GM12878 (cell line): ENCODE data around the gene ADGRD1. TPM values are rescaled to one million over a fixed set of nuclear protein-coding genes. Genes with fewer than 3 reads are reported as not detected.

ENCODE experiments used
- ATAC-seq: fragments of 200-7000 bp; cut with Tn5 transposase; 3 replicates; pipeline ENCODE4 v1.9.1; 2020; ENCODE audit warnings: mild to moderate bottlenecking, moderate library complexity
- BruUV-seq: library from RNA; stranded (reverse); fragments of 400-500 nt; replicated peaks from 2 replicates; lab custom pipeline; 2021; lab: Mats Ljungman, UMichigan
- CTCF ChIA-PET: fragments of 300-600 bp; sonication (Branson Sonifier 250); formaldehyde crosslinking; extraction: SDS; loops from one replicate; lab custom pipeline; 2021; ENCODE audit warnings: inconsistent platforms; lab: Yijun Ruan, JAX
- POLR2A ChIA-PET: fragments of 350-600 bp; formaldehyde crosslinking; extraction: SDS; loops from one replicate; lab custom pipeline; 2021; ENCODE audit warnings: inconsistent platforms; lab: Charles Lee
- RAD21 ChIA-PET: fragments of 300-600 bp; sonication (Branson Sonifier 250); formaldehyde crosslinking; loops from one replicate; lab custom pipeline; 2023; ENCODE audit warnings: antibody characterized with exemption; ENCODE audit not compliant: unreplicated experiment; lab: Charles Lee
- SMC1A ChIA-PET: fragments of 300-600 bp; sonication (Branson Sonifier 250); formaldehyde crosslinking; loops from one replicate; lab custom pipeline; 2023; ENCODE audit not compliant: unreplicated experiment, uncharacterized antibody; lab: Charles Lee
- DNase-seq: peaks from one replicate; pipeline ENCODE4 v3.0.0-alpha.2; 2011; ENCODE audit warnings: low read depth, low spot score
- FAIRE-seq: peaks from 3 replicates; lab custom pipeline; 2011; peaks lifted over from hg19 to GRCh38; lab: Jason Lieb, UNC
- H2AFZ ChIP-seq: 2 replicates; pipeline ENCODE4 v1.6.0; 2011; ENCODE audit warnings: low read depth, low read length, control low read depth; ENCODE audit not compliant: control insufficient read depth
- H3K27ac ChIP-seq: 2 replicates; pipeline ENCODE4 v1.5.1; 2011; ENCODE audit warnings: control low read depth; ENCODE audit not compliant: control insufficient read depth, insufficient read depth
- H3K27me3 ChIP-seq, 2 experiments: replicated peaks in 1 of 2; 2 replicates each; pipeline versions ENCODE4 v1.6.0 to v1.6.1; 2011; ENCODE audit warnings: low read length in 1 of 2; ENCODE audit not compliant: control insufficient read depth in 2 of 2, insufficient read depth in 2 of 2
- H3K36me3 ChIP-seq, 2 experiments: 2 replicates each; pipeline ENCODE4 v1.5.1; 2011; ENCODE audit warnings: low read length in 1 of 2; ENCODE audit not compliant: control insufficient read depth in 2 of 2, insufficient read depth in 2 of 2
- H3K4me1 ChIP-seq: 2 replicates; pipeline ENCODE4 v1.6.1; 2011; ENCODE audit warnings: mild to moderate bottlenecking, low read length, moderate library complexity, mixed read lengths; ENCODE audit not compliant: control insufficient read depth, insufficient read depth
- H3K4me2 ChIP-seq: 2 replicates; pipeline ENCODE4 v1.6.0; 2011; ENCODE audit warnings: control low read depth; ENCODE audit not compliant: control insufficient read depth, insufficient read depth
- H3K4me3 ChIP-seq: fragments of 200-600 bp; sonication (generic); 2 replicates; pipeline ENCODE4 v1.5.1; 2016
- H3K79me2 ChIP-seq: 2 replicates; pipeline ENCODE4 v1.6.0; 2011; ENCODE audit warnings: low read length; ENCODE audit not compliant: control insufficient read depth, insufficient read depth
- H3K9ac ChIP-seq: 2 replicates; pipeline ENCODE4 v1.8.0; 2011; ENCODE audit warnings: low read length, control low read depth, mixed read lengths; ENCODE audit not compliant: control insufficient read depth, insufficient read depth
- H3K9me3 ChIP-seq: replicated peaks from 3 replicates; pipeline ENCODE4 v1.5.1; 2011; ENCODE audit warnings: mild to moderate bottlenecking, low read length; ENCODE audit not compliant: control insufficient read depth, insufficient read depth
- H4K20me1 ChIP-seq: 2 replicates; pipeline ENCODE4 v1.6.0; 2011; ENCODE audit not compliant: control insufficient read depth, insufficient read depth
- BACH1 ChIP-seq: fragments of 450-650 bp; IDR thresholded peaks from 2 replicates; pipeline ENCODE4 v1.6.1; 2017; ENCODE audit warnings: mild to moderate bottlenecking, borderline replicate concordance
- CBFB ChIP-seq: IDR thresholded peaks from 2 replicates; pipeline ENCODE4 v1.6.1; 2016; ENCODE audit warnings: antibody characterized with exemption, low read depth
- ESRRA ChIP-seq: IDR thresholded peaks from 2 replicates; pipeline ENCODE4 v1.6.1; 2012; ENCODE audit warnings: mild to moderate bottlenecking, low read length, improper control_type of control experiment
- MYB ChIP-seq: fragments of 150-350 bp; IDR thresholded peaks from 2 replicates; pipeline ENCODE4 v1.6.1; 2014; ENCODE audit warnings: mild to moderate bottlenecking, low read depth, low read length, borderline replicate concordance
- NFIC ChIP-seq: IDR thresholded peaks from 2 replicates; pipeline ENCODE4 v1.6.1; 2012; ENCODE audit warnings: low read depth, mild to moderate bottlenecking, inconsistent platforms, low read length, moderate library complexity
- RAD21 ChIP-seq: IDR thresholded peaks from 2 replicates; pipeline ENCODE4 v1.6.1; 2011; ENCODE audit warnings: mild to moderate bottlenecking, low read depth, low read length, moderate library complexity; ENCODE audit not compliant: insufficient read depth
- RCOR1 ChIP-seq: conservative IDR thresholded peaks from 2 replicates; pipeline ENCODE4 v1.6.1; 2012; ENCODE audit warnings: low read depth, low read length, improper control_type of control experiment
- RUNX3 ChIP-seq: IDR thresholded peaks from 2 replicates; pipeline ENCODE4 v1.6.1; 2012; ENCODE audit warnings: low read length, inconsistent platforms
- SMARCA5 ChIP-seq: fragments of 450-650 bp; IDR thresholded peaks from 2 replicates; pipeline ENCODE4 v1.6.1; 2017; ENCODE audit warnings: mild to moderate bottlenecking
- TBL1XR1 ChIP-seq: IDR thresholded peaks from 2 replicates; pipeline ENCODE4 v1.6.1; 2012; ENCODE audit warnings: low read depth, low read length, improper control_type of control experiment
- WGBS: methylation state at CpG from one replicate; pipeline ENCODE4 v1.1.6; 2016; ENCODE audit warnings: low lambda C conversion rate; ENCODE audit not compliant: insufficient replicate concordance, insufficient coverage; ENCODE audit errors: missing lambda C conversion rate; 5-methylcytosine and 5-hydroxymethylcytosine counted together
- in situ Hi-C: fragments of 300-500 bp; cut with MboI; formaldehyde crosslinking; loops from 9 replicates; pipeline ENCODE4 v1.14.3; 2018; ENCODE audit warnings: mixed read lengths
- intact Hi-C: fragments of 100-400 bp; cut with micrococcal nuclease; formaldehyde crosslinking; loops from one replicate; pipeline ENCODE4 v1.14.2; 2022; ENCODE audit not compliant: unreplicated experiment
- polyA plus RNA-seq, 11 experiments: library from polyadenylated mRNA; depleted of rRNA in 4 of 11; unstranded in 6 of 11; stranded (reverse) in 5 of 11; fragments of >200 nt; fragmentation: Nextera tagmentation in 4 of 11; fragmentation: Illumina TruSeq in 1 of 11; extraction: Ambion mirVana in 4 of 11; extraction: Trizol in 1 of 11; gene quantifications; 1 replicate in 1 of 11; 2 replicates in 10 of 11; pipeline versions ENCODE4 v1.2.1 to v1.2.3, GENCODE V29; 2011 to 2016; ENCODE audit warnings: inconsistent platforms in 2 of 11, missing spikeins in 2 of 11, low read depth in 1 of 11
- total RNA-seq, 4 experiments: library from RNA; depleted of rRNA in 3 of 4; stranded (reverse); fragments of >200 nt in 3 of 4; fragmentation: Illumina TruSeq in 1 of 4; extraction: Trizol in 1 of 4; gene quantifications; 2 replicates each; pipeline versions ENCODE4 v1.2.1 to v1.2.3, GENCODE V29; 2013 to 2021
- TF ChIP-seq, protein P1 (sequence below): fragments of 450-650 bp; IDR thresholded peaks from 2 replicates; pipeline ENCODE4 v1.6.1; 2017; ENCODE audit warnings: mild to moderate bottlenecking, moderate library complexity
- TF ChIP-seq, protein P2 (sequence below): fragments of 450-650 bp; formaldehyde crosslinking; IDR thresholded peaks from 2 replicates; pipeline ENCODE4 v1.5.0; 2022; ENCODE audit warnings: mild to moderate bottlenecking, missing genetic modification characterization

Gene ADGRD1
- total and polyA plus RNA-seq, 10 of the 15 experiments (the other 5 are each of a cell fraction or from before 2014, with no cell fraction given) = 0.15 to 12.7 (median 1.2) TPM

DNA sequence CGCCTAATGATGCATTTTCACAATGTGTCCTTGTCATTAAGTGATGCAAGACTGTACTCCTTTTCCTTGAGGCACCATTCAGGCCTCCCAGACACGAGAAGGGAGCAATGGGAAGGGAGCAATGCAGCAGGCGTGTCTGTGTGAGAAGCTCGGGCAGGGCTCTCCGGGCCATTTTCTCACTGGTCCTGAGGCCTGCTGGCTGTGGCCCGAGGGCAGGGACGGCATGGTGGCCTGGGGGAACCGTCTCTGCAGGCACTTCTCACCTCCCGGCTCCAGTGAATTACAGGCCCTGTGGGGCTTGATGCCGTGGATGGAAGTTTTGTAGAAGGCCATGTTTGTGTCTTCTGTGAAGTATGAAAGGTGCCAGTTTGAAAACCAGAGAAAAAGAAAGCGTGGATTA is 71.0 kb downstream of the ADGRD1 start:
- Histone ChIP-seq H3K4me3 (no peak overlapping the region), H3K79me2 (no peaks in the 10 kb centered on the region), H3K36me3 (no peaks in the 10 kb centered on the region), H4K20me1 (no peaks in the 10 kb centered on the region), H3K9me3 (no peaks in the 10 kb centered on the region), H3K27ac (no peak overlapping the region), H2AFZ (no peak overlapping the region), H3K9ac (no peak overlapping the region), H3K4me2 (no peak overlapping the region), H3K4me1 (no peaks in the 10 kb centered on the region), H3K27me3 (no peaks in the 10 kb centered on the region; a peak in 1 of 4 replicates)
- no TSS peak for BruUV-seq
- POLR2A ChIA-PET = no interaction called here
- RAD21 ChIA-PET = no interaction called here
- intact Hi-C loops (no loop called here), in situ Hi-C loops (no loop called here)
- 50% methylated on average over 11 of the region's 11 CpGs for WGBS
- DNase-seq (no peak), ATAC-seq (no peak), FAIRE-seq (no peak)
- CTCF ChIA-PET = interaction anchor here (0.6 kb wide), 1 partner anchor 24 kb away, joined by 3 read pairs; no protein-coding TSS in a partner anchor
- SMC1A ChIA-PET = no interaction called here
- TF ChIP-seq RCOR1 (no peak), MYB (no peak), CBFB (no peak), SMARCA5 (no peak), RAD21 (no peak), BACH1 (no peak), TBL1XR1 (no peak), NFIC (no peak), ESRRA (no peak), RUNX3 (no peak)
- TF ChIP-seq, protein P1, sequence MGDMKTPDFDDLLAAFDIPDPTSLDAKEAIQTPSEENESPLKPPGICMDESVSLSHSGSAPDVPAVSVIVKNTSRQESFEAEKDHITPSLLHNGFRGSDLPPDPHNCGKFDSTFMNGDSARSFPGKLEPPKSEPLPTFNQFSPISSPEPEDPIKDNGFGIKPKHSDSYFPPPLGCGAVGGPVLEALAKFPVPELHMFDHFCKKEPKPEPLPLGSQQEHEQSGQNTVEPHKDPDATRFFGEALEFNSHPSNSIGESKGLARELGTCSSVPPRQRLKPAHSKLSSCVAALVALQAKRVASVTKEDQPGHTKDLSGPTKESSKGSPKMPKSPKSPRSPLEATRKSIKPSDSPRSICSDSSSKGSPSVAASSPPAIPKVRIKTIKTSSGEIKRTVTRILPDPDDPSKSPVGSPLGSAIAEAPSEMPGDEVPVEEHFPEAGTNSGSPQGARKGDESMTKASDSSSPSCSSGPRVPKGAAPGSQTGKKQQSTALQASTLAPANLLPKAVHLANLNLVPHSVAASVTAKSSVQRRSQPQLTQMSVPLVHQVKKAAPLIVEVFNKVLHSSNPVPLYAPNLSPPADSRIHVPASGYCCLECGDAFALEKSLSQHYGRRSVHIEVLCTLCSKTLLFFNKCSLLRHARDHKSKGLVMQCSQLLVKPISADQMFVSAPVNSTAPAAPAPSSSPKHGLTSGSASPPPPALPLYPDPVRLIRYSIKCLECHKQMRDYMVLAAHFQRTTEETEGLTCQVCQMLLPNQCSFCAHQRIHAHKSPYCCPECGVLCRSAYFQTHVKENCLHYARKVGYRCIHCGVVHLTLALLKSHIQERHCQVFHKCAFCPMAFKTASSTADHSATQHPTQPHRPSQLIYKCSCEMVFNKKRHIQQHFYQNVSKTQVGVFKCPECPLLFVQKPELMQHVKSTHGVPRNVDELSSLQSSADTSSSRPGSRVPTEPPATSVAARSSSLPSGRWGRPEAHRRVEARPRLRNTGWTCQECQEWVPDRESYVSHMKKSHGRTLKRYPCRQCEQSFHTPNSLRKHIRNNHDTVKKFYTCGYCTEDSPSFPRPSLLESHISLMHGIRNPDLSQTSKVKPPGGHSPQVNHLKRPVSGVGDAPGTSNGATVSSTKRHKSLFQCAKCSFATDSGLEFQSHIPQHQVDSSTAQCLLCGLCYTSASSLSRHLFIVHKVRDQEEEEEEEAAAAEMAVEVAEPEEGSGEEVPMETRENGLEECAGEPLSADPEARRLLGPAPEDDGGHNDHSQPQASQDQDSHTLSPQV = no peak
- TF ChIP-seq, protein P2, sequence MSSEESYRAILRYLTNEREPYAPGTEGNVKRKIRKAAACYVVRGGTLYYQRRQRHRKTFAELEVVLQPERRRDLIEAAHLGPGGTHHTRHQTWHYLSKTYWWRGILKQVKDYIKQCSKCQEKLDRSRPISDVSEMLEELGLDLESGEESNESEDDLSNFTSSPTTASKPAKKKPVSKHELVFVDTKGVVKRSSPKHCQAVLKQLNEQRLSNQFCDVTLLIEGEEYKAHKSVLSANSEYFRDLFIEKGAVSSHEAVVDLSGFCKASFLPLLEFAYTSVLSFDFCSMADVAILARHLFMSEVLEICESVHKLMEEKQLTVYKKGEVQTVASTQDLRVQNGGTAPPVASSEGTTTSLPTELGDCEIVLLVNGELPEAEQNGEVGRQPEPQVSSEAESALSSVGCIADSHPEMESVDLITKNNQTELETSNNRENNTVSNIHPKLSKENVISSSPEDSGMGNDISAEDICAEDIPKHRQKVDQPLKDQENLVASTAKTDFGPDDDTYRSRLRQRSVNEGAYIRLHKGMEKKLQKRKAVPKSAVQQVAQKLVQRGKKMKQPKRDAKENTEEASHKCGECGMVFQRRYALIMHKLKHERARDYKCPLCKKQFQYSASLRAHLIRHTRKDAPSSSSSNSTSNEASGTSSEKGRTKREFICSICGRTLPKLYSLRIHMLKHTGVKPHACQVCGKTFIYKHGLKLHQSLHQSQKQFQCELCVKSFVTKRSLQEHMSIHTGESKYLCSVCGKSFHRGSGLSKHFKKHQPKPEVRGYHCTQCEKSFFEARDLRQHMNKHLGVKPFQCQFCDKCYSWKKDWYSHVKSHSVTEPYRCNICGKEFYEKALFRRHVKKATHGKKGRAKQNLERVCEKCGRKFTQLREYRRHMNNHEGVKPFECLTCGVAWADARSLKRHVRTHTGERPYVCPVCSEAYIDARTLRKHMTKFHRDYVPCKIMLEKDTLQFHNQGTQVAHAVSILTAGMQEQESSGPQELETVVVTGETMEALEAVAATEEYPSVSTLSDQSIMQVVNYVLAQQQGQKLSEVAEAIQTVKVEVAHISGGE (CRISPR knock-in tag) = no peak
